Stimulated activated memory B cell treated with anti-CD40 and anti-IgM and Interleukin-4, amounts not matched to agents 10 μg/mL and 1 μg/mL and 100 μg/mL, for 72 hours (primary cell): ENCODE measurements around the gene SMC3.
"Not testable (repeated sequence)": the region's sequence is repeated elsewhere in the genome, so short reads cannot be mapped to it uniquely, and the experiment has no call there.

ENCODE experiments used
- ATAC-seq: fragments of 150-1000 bp; cut with Tn5 transposase; 2 replicates; pipeline ENCODE4 v1.10.0; 2021
- H3K27ac Mint-ChIP-seq: one replicate; pipeline ENCODE4 v1.8.0; 2022; ENCODE audit warnings: mild to moderate bottlenecking, mixed read lengths
- H3K27me3 Mint-ChIP-seq: one replicate; pipeline ENCODE4 v1.8.0; 2022; ENCODE audit warnings: mixed read lengths
- H3K36me3 Mint-ChIP-seq: one replicate; pipeline ENCODE4 v1.8.0; 2022; ENCODE audit warnings: mixed read lengths
- H3K4me1 Mint-ChIP-seq: one replicate; pipeline ENCODE4 v1.8.0; 2022; ENCODE audit warnings: mixed read lengths
- H3K4me3 Mint-ChIP-seq: one replicate; pipeline ENCODE4 v1.8.0; 2022; ENCODE audit warnings: mild to moderate bottlenecking, moderate library complexity, mixed read lengths
- H3K9me3 Mint-ChIP-seq: one replicate; pipeline ENCODE4 v1.8.0; 2022; ENCODE audit warnings: mixed read lengths

SMC3 gene

GRCh38 chr10:110639046-110639445 is 71.6 kb downstream of the SMC3 start:
- Mint-ChIP-seq H3K4me1 (peaks cover 19% of the 10 kb centered on the region), H3K27me3 (peaks cover 40% of the 10 kb centered on the region)

GRCh38 chr10:110639858-110640257 is 72.4 kb downstream of the SMC3 start:
- Mint-ChIP-seq H3K4me1 (peaks cover 23% of the 10 kb centered on the region), H3K27me3 (peaks cover 44% of the 10 kb centered on the region)
- not testable (repeated sequence) for H3K36me3 Mint-ChIP-seq, H3K27ac Mint-ChIP-seq, H3K4me3 Mint-ChIP-seq, H3K9me3 Mint-ChIP-seq, ATAC-seq

More at GRCh38 chr10:110639046-110639445, 71.6 kb downstream of the SMC3 start:
- H3K4me3 Mint-ChIP-seq, H3K9me3 Mint-ChIP-seq, ATAC-seq, H3K27ac Mint-ChIP-seq, H3K36me3 Mint-ChIP-seq: not testable (repeated sequence)

GRCh38 chr10:110641256-110641655 is 73.8 kb downstream of the SMC3 start:
- Mint-ChIP-seq H3K4me1 (peaks cover 25% of the 10 kb centered on the region), H3K36me3 (no peaks in the 10 kb centered on the region), H3K27ac (no peak overlapping the region), H3K4me3 (no peak overlapping the region), H3K9me3 (no peaks in the 10 kb centered on the region), H3K27me3 (peaks cover 51% of the 10 kb centered on the region)
- ATAC-seq = no peak

- H3K27ac Mint-ChIP-seq = no peak overlapping the region
- no peak for ATAC-seq
- H3K4me1 Mint-ChIP-seq = peaks cover 25% of the 10 kb centered on the region
- H3K9me3 Mint-ChIP-seq = no peaks in the 10 kb centered on the region
- H3K4me3 Mint-ChIP-seq = peak overlapping the region; percentile 62
- H3K27me3 Mint-ChIP-seq = peaks cover 51% of the 10 kb centered on the region
- H3K36me3 Mint-ChIP-seq = no peaks in the 10 kb centered on the region
These were observed 74.9 kb downstream of the SMC3 start for GRCh38 chr10:110642204-110643034.

- Mint-ChIP-seq H3K27ac (no peak overlapping the region), H3K9me3 (no peaks in the 10 kb centered on the region)
- ATAC-seq = no peak
These were observed 75.6 kb downstream of the SMC3 start for GRCh38 chr10:110643035-110643652.

GRCh38 chr10:110643653-110644597 is 76.4 kb downstream of the SMC3 start, which contains the start of gene RBM20:
TSS of gene RBM20 (plus strand) at chr10:110644336. CDS start at chr10:110644455, 119 bp downstream.
- Mint-ChIP-seq H3K4me1 (peaks cover 25% of the 10 kb centered on the region), H3K9me3 (no peaks in the 10 kb centered on the region), H3K4me3 (peak within 1 kb of the TSS; percentile 81), H3K27me3 (peaks cover 51% of the 10 kb centered on the region), H3K27ac (no peak within 1 kb of the TSS), H3K36me3 (no peaks in the 10 kb centered on the region)
- peak; percentile 60 for ATAC-seq

More at GRCh38 chr10:110643035-110643652, 75.6 kb downstream of the SMC3 start:
- H3K36me3 Mint-ChIP-seq = no peaks in the 10 kb centered on the region
- peak overlapping the region; percentile 81 for H3K4me3 Mint-ChIP-seq
- H3K27me3 Mint-ChIP-seq = peaks cover 47% of the 10 kb centered on the region
- peaks cover 25% of the 10 kb centered on the region for H3K4me1 Mint-ChIP-seq

GRCh38 chr10:110644598-110645462 is 77.3 kb downstream of the SMC3 start:
- Mint-ChIP-seq H3K4me1 (peaks cover 29% of the 10 kb centered on the region), H3K9me3 (no peaks in the 10 kb centered on the region), H3K27ac (no peak overlapping the region), H3K27me3 (peaks cover 60% of the 10 kb centered on the region), H3K4me3 (peak overlapping the region; percentile 56), H3K36me3 (no peaks in the 10 kb centered on the region)
- no peak for ATAC-seq

GRCh38 chr10:110646417-110647135 is 79.1 kb downstream of the SMC3 start:
- peaks cover 54% of the 10 kb centered on the region for H3K27me3 Mint-ChIP-seq
- H3K9me3 Mint-ChIP-seq = no peaks in the 10 kb centered on the region
- no peak overlapping the region for H3K27ac Mint-ChIP-seq
- ATAC-seq = no peak
- H3K4me3 Mint-ChIP-seq = no peak overlapping the region
- H3K36me3 Mint-ChIP-seq = no peaks in the 10 kb centered on the region
- H3K4me1 Mint-ChIP-seq = peaks cover 34% of the 10 kb centered on the region

- Mint-ChIP-seq H3K4me3 (no peak overlapping the region), H3K36me3 (no peaks in the 10 kb centered on the region), H3K27ac (no peak overlapping the region), H3K9me3 (no peaks in the 10 kb centered on the region), H3K4me1 (peaks cover 33% of the 10 kb centered on the region), H3K27me3 (peaks cover 49% of the 10 kb centered on the region)
- no peak for ATAC-seq
These were observed 79.6 kb downstream of the SMC3 start for GRCh38 chr10:110647136-110647430.

GRCh38 chr10:110648692-110649346 is 81.3 kb downstream of the SMC3 start:
- Mint-ChIP-seq H3K27ac (no peak overlapping the region), H3K27me3 (peaks cover 47% of the 10 kb centered on the region), H3K36me3 (no peaks in the 10 kb centered on the region), H3K4me1 (peaks cover 30% of the 10 kb centered on the region), H3K4me3 (no peak overlapping the region), H3K9me3 (no peaks in the 10 kb centered on the region)
- no peak for ATAC-seq

- Mint-ChIP-seq H3K27me3 (peaks cover 46% of the 10 kb centered on the region), H3K36me3 (no peaks in the 10 kb centered on the region), H3K9me3 (no peaks in the 10 kb centered on the region), H3K4me1 (peaks cover 28% of the 10 kb centered on the region), H3K27ac (no peak overlapping the region), H3K4me3 (no peak overlapping the region)
- no peak for ATAC-seq
These were observed 82.1 kb downstream of the SMC3 start for GRCh38 chr10:110649347-110650264.

- no peak overlapping the region for H3K27ac Mint-ChIP-seq
- peaks cover 40% of the 10 kb centered on the region for H3K27me3 Mint-ChIP-seq
- no peaks in the 10 kb centered on the region for H3K36me3 Mint-ChIP-seq
- H3K4me1 Mint-ChIP-seq = peaks cover 23% of the 10 kb centered on the region
- H3K9me3 Mint-ChIP-seq = no peaks in the 10 kb centered on the region
- no peak for ATAC-seq
- H3K4me3 Mint-ChIP-seq = no peak overlapping the region
These were observed 82.8 kb downstream of the SMC3 start for GRCh38 chr10:110650265-110650668.
